ENCODE data around the gene HSD11B1.

The HSD11B1 gene

GRCh38 chr1:209749670-209750323, 45.2 kb downstream of the HSD11B1 start:
- intact Hi-C loops (cut with DNase I) = loop anchor here (5.0 kb wide), 1 partner anchor 172 kb away; no protein-coding TSS in a partner anchor

GRCh38 chr1:209751627-209752231, 47.1 kb downstream of the HSD11B1 start:
- intact Hi-C loops (cut with DNase I) = no loop called here

More at GRCh38 chr1:209749670-209750323, 45.2 kb downstream of the HSD11B1 start:
- no peak for DNase-seq

DNA sequence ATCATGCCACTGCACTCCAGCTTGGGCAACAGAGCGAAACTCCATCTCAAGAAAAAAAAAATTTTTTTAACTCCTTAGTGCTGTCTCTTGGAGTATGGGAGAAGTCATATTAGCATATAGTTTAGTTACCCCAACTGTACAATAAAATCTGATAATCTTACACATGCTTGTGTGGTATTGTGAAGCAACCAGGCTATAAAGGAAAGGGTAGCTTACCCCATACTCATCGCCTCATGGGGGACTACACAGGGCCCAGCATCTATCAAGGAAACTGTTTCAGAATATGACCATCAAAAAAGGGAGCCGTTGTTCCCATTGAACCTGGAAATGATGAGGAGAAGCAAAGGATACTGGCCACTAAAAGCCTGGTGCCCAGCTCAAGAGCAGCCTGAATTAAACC, 48.2 kb downstream of the HSD11B1 start:
- intact Hi-C loops (cut with DNase I) = no loop called here
- DNase-seq = no peak

More at GRCh38 chr1:209751627-209752231, 47.1 kb downstream of the HSD11B1 start:
- no peak for DNase-seq

GRCh38 chr1:209755256-209755655, 50.6 kb downstream of the HSD11B1 start:
- intact Hi-C loops (cut with DNase I) = no loop called here
- no peak for DNase-seq

DNA sequence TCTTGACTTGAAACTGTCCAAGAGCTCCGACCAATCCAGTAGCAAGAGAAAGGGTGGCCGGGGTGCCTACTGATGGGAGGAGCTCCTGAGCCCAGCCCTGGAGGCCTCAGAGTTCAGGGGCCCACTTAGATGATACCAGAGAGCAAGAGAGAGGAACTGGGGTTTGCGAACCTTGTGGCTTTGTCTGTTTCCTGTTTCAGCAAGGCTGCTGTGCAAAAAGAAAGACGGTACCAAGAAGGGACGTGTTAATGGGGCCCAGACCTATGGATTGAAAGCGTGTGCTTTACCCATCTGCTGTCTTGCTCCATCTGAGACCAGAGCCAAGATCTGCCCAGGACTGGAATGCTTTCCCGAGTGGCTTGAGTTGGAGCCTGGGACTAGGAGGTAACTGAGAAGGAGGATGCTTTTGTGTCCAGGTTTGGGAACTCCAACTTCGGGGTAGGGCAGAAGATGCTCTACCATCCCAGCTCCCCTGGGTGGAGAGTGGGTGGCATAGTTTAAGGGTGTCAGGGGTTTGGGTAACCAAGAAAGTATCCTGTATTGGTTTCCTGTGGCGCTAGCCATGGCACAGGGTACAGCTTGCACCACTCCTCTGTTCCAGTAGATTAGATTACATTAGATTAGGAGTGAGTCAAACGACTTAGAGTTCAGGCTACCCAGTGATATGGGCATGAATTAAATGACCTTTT, 51.4 kb downstream of the HSD11B1 start, which contains the start of gene TRAF3IP3:
TRAF3IP3 (plus strand) TSS at position 128 of the 689 bp plus-strand sequence. CDS start 3,987 bp downstream, outside the sequence.
- intact Hi-C loops (cut with DNase I) = no loop called here
- peak in 2 of 10 donors; percentile 7 to 86 for DNase-seq

DNA sequence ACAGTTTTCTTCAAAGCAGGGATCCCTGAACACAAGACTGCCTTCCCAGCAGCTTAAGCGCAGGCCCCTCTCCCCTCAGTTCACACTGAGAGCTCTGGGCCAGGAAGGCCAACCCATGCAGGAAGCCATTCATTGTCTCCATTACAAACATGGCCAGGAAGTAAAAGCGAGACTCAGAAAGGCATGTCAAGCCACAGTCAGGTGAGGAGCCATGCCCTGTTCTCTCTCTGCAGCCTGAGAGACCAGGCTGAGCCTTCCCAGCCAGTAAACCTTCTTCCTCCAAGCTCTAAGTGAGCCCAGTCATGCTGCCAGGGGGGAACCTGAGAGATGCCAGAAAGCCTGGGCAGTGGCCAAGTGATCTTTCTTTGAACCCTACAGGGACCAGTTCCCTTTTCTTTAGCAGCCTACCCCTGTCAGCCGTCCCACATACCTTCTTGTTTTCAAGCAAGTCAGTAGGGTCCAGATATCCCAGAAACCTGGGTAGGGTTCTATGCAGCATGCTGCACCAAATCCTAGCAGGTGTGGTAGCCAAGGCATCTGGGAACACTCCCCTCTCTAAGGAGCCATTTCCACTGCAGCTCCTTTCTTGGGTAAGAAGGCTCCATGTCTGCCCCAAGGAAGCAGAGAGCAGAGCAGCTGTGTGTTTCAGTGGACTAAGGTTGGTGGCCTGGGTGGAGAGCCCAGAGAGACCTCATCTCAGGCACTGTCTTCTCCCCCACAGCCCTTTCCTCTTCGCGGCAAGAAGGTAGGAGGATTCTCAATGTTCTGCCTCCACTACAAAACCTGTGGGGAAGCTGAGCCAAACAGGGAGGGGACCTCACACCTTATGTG, 52.2 kb downstream of the HSD11B1 start:
- DNase-seq = peak in 2 of 10 donors; percentile 15 to 82
- intact Hi-C loops (cut with DNase I) = no loop called here

DNA sequence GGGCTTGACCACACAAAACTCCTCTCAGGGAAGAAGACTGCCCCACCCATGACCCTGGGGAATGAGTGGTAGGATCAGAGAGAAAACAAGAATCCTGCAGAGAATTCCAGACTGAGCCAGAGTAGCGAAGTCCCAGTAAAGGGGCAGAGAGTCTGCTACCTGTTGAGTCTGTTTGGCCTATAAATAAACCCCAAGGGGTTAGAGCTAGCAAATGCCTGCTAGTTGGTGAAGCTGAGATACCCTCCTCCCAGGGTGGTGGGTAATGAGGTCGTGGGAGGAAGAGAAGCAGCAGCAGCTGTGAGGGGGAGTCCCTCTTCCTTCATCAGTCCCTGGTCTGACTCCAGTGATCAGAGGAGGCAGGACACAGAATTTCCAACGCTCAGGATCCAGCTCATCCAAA, 53.8 kb downstream of the HSD11B1 start:
- no peak for DNase-seq

GRCh38 chr1:209759829-209760359, 55.2 kb downstream of the HSD11B1 start:
- intact Hi-C loops (cut with DNase I) = no loop called here
- no peak for DNase-seq

More for the DNA sequence above, 53.8 kb downstream of the HSD11B1 start:
- intact Hi-C loops (cut with DNase I) = no loop called here

DNA sequence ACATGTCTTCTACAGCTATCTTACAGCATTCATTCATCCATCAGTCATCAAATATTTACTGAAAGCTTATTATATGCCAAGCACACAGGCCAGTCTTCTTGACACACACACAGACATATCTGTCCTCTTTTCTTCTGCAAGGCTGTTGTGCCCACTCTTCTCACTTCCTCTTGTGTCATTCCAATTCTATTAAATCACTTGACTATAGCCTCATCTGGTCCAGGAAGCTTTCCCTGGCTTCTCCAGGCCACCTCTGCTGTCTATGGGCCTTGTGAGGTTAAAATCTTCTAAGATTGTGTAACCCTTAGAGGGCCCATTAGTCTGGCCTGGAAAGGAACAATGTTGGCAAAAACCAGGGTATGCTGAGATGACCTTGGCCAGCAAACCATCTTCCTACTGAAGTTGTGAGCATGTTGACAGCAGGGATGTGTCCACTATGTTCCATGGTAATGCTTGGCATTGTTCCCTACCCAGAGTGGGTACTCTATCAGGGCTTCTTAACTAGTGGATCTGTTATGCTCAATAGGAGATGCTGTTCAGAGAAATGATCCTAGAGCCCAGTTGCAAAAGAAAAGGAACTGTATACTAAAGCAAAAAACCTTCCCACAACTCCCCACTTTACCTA, 56.5 kb downstream of the HSD11B1 start:
- intact Hi-C loops (cut with DNase I) = no loop called here
- DNase-seq = no peak

GRCh38 chr1:209766051-209766450, 61.4 kb downstream of the HSD11B1 start:
- intact Hi-C loops (cut with DNase I) = no loop called here
- no peak for DNase-seq

DNA sequence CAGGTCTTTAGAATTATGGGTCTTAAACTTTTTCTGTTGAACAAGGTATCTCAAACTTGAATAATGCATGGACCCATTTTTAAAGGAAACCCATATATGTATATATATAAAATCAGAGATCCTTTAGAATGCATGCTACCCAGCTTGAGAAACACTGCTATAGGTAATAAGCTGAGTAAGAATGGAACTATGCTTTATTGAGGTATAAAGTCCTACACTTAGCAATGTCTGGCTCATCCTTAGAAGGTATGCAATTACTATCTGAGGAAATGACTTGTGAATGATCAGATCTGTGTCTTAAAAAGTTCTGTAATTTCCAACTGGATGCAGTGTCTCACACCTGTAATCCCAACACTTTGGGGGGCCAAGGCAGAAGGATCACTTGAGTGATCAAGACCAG, 62.5 kb downstream of the HSD11B1 start:
- intact Hi-C loops (cut with DNase I) = no loop called here
- no peak for DNase-seq

GRCh38 chr1:209767706-209768105, 63.1 kb downstream of the HSD11B1 start:
- intact Hi-C loops (cut with DNase I) = no loop called here

DNA sequence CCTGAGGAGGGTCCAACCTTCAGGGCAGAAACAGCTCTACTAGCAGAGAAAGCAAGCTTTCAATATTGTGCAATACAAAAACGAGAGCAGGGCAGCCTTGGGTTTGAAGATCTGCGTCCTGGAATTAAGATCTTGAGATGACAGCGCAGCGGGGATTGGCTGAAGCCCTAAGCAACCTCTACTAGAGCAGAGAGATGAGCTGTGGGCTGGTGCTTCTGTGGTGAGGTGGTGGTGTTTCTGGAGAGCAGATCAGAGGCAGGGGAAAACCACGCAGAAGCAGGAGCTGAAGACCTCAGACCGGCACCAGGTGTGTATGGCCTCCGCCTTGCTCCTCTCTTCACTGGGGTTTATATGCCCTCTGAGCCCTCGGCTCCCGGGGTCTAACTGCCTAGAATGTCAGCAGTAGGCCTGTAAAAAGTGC, 63.7 kb downstream of the HSD11B1 start:
- intact Hi-C loops (cut with DNase I) = no loop called here
- no peak for DNase-seq

More at GRCh38 chr1:209767706-209768105, 63.1 kb downstream of the HSD11B1 start:
- no peak for DNase-seq

GRCh38 chr1:209769171-209769904, 64.7 kb downstream of the HSD11B1 start:
- intact Hi-C loops (cut with DNase I) = no loop called here

DNA sequence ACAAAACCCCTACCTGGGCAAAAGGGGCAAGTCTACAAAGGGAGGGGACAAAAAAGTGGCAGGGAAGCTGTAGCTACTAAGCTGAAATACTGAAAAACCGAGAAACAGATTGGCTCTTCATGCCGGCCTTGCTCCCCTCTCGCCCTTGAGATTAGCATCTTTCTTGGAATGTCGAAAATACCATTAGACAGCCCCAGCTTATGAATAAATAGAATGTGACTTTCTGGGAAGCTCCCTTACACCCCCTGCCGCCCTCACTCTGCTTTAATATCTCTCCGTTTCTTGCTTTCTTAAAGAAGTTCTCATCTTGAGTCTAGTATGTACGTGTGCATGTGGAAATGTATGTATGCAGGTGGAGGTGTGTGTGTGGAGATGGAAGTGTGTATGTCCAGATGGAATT, 65.3 kb downstream of the HSD11B1 start:
- DNase-seq = no peak
- intact Hi-C loops (cut with DNase I) = no loop called here

More at GRCh38 chr1:209769171-209769904, 64.7 kb downstream of the HSD11B1 start:
- DNase-seq = peak in 2 of 10 donors; percentile 14 to 73

GRCh38 chr1:209770636-209771415, 66.2 kb downstream of the HSD11B1 start:
- DNase-seq = peak in 1 of 10 donors; percentile 57
- intact Hi-C loops (cut with DNase I) = no loop called here

- DNase-seq = no peak
- intact Hi-C loops (cut with DNase I) = no loop called here
Measured at GRCh38 chr1:209772126-209772525, 67.5 kb downstream of the HSD11B1 start.

GRCh38 chr1:209774592-209774991, 69.9 kb downstream of the HSD11B1 start:
- no peak for DNase-seq
- intact Hi-C loops (cut with DNase I) = no loop called here
